NOMO-1 treated with dmso at 0.1 percent for 144 hours (cell line): Measurements from ENCODE around the gene ZMYM3.
"Not testable (repeated sequence)": the region's sequence is repeated elsewhere in the genome, so short reads cannot be mapped to it uniquely, and the experiment has no call there.

ENCODE experiments used
- DNase-seq: peaks from one replicate; lab custom pipeline; 2025; ENCODE audit not compliant: unreplicated experiment; lab: John Stamatoyannopoulos, UW

ZMYM3 gene

GRCh38 chrX:71254092-71254963, at the start of gene ZMYM3:
TSS of gene ZMYM3 (minus strand) at chrX:71254140. CDS start at chrX:71253255, 885 bp downstream.
- peak; percentile 59 for DNase-seq

- no peak for DNase-seq
Observed at GRCh38 chrX:71302461-71303213, 48.7 kb upstream of the ZMYM3 start.

- DNase-seq = no peak
Observed at GRCh38 chrX:71301195-71301924, 47.4 kb upstream of the ZMYM3 start, which contains the start of gene ITGB1BP2. TSS of gene ITGB1BP2 (plus strand) at chrX:71301750. CDS start at chrX:71301807, 57 bp downstream.

GRCh38 chrX:71300495-71300894, 46.6 kb upstream of the ZMYM3 start:
- DNase-seq = not testable (repeated sequence)

GRCh38 chrX:71300064-71300463, 46.1 kb upstream of the ZMYM3 start:
- not testable (repeated sequence) for DNase-seq

GRCh38 chrX:71298119-71298518, 44.2 kb upstream of the ZMYM3 start:
- DNase-seq = no peak

DNA sequence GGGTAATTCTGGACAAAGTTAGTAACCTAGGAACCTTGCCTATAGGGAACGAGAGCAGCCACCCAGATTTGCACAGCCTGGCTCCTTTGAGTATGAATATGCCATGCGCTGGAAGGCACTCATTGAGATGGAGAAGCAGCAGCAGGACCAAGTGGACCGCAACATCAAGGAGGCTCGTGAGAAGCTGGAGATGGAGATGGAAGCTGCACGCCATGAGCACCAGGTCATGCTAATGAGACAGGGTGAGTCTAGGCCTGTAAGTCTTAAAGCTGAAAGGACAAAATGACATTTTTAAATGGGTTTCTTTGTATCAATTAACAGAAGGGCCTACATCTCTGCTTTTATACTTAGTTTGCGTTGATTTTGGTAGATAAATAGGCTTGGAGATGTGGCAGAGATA, 42.9 kb upstream of the ZMYM3 start:
- no peak for DNase-seq

GRCh38 chrX:71292669-71293365, 38.9 kb upstream of the ZMYM3 start:
- DNase-seq = no peak

DNA sequence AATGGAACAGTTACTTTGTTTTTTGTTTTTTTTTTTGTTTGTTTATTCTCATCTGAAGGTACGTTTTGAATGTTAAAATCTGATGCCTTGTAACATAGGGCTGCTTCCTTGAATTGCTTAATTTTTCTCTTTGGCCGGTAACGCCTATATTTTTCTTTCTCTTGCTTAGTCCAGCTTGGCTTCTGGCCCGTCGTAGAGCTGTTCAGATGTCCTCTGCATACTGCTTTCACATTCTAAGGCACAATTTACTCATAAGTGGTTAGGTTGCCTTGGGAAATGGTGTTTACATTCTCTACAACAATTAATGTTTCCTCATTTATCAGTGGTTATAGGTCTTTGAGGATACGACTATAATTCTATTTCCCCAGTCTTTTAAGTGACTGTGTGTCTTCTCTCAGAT, 37.4 kb upstream of the ZMYM3 start:
- DNase-seq = no peak

DNA sequence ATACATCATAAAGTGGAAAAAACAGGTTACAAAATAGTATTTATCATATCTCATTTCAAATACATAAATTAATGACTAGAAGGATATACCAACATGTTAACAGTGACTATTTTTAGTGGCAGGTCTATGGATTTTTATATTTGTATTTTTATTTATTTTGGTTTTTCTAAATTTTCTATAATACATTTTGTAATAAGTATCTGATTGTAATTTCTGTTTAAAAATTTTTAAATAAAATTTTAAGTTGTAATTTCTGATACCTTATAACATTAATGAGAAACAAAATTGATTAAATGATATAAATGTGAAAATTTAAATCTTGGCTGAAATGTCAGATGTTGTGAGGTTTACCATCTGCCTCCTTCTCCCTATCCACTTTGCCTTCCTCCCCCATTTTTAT, 32.0 kb upstream of the ZMYM3 start:
- DNase-seq = no peak

- peak; percentile 88 for DNase-seq
Observed at GRCh38 chrX:71283403-71284143, 29.6 kb upstream of the ZMYM3 start, which contains the start of gene NONO. TSS of gene NONO (plus strand) at chrX:71283635. CDS start at chrX:71290638, 7,003 bp downstream.

DNA sequence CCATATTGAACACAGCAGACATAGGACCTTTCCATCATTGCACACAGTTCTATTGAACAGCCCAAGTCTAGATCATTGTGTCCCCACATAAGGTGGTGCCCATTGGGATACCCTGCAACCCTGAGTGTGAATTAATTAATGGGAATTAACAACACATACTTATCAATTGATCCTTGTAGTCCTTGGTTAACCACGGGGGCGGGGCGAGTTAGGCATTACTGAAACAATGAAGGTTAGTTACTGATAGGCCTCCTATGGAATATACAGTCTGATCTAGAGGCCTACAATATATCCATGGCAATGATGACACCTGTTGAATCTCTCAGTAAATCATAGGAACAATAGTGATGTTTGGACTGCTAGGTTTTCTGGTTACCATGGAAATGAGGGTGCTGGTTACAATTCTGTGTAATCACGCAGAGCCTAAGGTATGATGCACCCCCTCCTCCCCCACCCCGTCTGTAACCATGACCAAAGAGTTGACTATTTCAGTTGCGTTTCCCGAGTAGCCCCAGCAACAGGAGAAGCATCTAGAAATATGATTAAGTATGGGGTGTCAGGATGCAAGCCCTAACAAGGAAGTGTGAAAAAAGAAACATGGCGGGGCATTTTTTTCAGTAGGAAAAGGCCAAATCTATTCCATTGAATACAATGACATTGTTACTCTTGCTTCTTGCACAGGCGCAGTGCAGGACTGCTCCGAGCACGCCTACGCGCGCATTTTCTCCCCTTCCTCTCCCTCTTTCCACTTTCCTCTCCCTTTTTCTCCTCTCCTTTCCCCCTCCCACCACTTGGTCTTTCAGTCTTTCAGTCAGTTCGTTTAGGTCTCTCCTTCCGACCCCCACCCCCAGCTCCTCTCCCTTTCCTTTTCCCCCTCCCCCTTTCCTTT, 28.8 kb upstream of the ZMYM3 start:
- peak; percentile 59 for DNase-seq

- DNase-seq = not testable (repeated sequence)
Observed at GRCh38 chrX:71281300-71281699, 27.4 kb upstream of the ZMYM3 start.

DNA sequence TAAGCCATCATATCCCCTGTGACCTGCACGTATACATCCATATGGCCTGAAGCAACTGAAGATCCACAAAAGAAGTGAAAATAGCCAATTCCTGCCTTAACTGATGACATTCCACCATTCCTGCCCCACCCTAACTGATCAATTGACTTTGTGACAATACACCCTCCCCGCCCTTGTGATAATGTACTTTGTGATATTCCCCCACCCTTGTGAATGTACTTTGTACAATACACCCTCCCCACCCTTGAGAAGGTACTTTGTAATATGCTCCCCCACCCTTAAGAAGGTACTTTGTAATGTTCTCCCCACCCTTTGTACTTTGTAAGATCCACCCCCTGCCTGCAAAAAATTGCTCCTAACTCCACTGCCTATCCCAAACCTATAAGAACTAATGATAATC, 18.4 kb upstream of the ZMYM3 start:
- not testable (repeated sequence) for DNase-seq

- DNase-seq = no peak
Observed at GRCh38 chrX:71269801-71270395, 16.0 kb upstream of the ZMYM3 start.

- not testable (repeated sequence) for DNase-seq
Observed at GRCh38 chrX:71268624-71269023, 14.7 kb upstream of the ZMYM3 start.

DNA sequence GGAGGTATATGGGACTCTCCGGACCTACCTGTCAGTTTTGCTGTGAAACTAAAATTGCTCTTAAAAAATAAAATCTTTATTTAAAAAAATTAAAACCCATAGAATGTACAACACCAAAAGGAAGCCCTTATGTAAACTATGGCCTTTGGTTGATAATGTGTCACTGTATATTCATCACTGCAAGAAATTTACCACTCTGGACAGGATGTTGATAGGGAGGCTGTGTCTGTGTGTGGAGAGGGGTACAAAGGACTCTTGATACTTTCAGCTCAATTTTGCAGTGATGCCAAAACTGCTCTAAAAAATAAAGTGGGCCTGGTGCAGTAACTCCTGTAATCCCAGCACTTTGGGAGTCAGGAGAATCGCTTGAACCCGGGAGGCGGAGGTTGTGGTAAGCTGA, 2.9 kb upstream of the ZMYM3 start:
- no peak for DNase-seq

DNA sequence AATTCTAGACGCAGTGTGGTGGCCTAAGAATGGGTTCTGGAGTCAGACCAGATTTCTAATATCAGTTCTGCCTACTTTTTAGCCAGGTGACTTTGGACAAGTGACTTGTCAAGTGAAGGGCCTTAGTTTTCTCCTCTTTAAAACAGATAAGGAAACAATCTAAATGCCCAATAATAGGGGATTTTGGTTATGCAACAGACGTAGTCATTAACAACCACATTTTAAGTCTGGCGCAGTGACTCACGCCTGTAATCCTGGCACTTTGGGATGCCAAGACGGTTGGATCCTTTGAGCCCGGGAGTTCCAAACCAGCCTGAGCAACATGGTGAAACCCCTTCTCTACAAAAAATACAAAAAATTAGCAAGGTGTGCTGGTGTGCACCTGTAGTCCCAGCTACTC, 2.1 kb upstream of the ZMYM3 start:
- DNase-seq = no peak
